GM12864 (cell line): ENCODE results near the gene TCAP.
"Not testable (repeated sequence)": the region's sequence is repeated elsewhere in the genome, so short reads cannot be mapped to it uniquely, and the experiment has no call there.

Source experiments
- DNase-seq: peaks from one replicate; pipeline ENCODE4 v3.0.0-alpha.2; 2011; ENCODE audit warnings: low read depth
- H3K4me3 ChIP-seq: 2 replicates; pipeline ENCODE4 v1.5.1; 2011; ENCODE audit warnings: mild to moderate bottlenecking, low read depth, low read length, control low read depth
- TF ChIP-seq, protein P1 (sequence below): IDR thresholded peaks from 2 replicates; pipeline ENCODE4 v1.5.1; 2011; ENCODE audit warnings: low read depth, mild to moderate bottlenecking, moderate library complexity, low read length, control low read depth, inconsistent platforms; ENCODE audit errors: missing control alignments

The TCAP gene

DNA sequence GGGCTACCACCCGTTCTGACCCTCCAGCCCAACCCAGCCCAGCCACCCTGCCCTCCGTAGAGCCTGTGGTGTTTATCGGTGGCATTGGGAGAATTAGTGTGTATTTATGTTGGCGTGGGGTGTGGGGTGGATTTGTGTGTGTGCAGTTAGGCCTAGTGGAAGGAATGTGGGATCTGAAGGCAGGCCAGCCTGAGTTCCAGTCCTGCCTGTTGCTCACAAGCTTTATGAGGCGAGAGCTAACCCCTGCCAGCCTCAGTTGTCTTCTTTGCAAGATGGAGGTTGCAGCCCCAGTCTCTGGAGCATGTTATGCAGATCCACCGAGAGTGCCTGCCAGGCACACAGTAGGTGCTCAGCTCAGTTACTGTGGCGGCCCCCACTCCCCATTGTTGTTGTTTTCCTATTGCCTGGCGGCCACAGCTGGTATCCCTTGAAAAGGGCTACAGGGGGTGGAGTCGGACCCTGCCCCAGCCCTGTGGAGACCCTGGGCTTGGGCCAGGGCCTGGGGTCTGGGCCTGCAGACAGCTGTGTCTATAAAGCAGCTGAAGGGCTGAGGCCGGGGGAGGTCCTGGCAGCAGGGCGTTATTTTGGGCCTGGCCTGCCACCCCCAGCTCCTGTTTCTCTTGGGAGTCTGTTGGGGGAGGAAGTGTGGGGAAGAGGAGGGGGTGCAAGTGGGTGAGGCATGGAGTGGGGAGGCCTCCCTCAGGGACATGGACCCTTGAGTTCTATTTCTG lies 39.8 kb downstream of the TCAP start:
- TF ChIP-seq, protein P1, sequence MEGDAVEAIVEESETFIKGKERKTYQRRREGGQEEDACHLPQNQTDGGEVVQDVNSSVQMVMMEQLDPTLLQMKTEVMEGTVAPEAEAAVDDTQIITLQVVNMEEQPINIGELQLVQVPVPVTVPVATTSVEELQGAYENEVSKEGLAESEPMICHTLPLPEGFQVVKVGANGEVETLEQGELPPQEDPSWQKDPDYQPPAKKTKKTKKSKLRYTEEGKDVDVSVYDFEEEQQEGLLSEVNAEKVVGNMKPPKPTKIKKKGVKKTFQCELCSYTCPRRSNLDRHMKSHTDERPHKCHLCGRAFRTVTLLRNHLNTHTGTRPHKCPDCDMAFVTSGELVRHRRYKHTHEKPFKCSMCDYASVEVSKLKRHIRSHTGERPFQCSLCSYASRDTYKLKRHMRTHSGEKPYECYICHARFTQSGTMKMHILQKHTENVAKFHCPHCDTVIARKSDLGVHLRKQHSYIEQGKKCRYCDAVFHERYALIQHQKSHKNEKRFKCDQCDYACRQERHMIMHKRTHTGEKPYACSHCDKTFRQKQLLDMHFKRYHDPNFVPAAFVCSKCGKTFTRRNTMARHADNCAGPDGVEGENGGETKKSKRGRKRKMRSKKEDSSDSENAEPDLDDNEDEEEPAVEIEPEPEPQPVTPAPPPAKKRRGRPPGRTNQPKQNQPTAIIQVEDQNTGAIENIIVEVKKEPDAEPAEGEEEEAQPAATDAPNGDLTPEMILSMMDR, result no peak
- no peak overlapping the region for H3K4me3 ChIP-seq
- DNase-seq, result no peak

DNA sequence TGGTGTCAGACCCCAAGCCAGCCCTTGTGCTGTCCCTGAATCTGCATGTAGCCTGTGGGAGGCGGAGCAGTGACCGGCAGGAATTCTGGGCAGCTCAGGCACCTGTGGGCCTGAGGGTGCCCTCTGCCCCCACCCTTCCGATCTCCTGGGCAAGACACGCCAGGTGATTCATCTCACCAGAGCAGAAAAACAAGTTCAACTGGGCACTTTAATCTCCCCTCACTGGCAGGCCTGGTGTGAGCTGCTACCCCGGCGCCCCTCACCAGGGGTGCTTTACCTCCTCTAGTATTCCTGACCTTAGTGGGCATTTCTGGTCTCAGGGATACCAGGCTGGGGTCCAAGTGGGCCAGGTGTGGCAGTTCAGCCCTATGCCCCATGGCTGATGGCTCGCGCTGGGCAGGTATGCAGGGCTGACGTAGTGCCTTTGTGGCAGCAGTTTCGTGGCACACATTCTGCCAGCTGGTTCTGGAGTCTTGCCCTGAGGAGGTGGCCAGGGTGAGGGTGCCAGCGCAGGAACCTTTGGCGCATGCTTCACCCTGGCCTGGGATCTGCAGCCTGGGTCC lies 40.7 kb downstream of the TCAP start:
- TF ChIP-seq, protein P1, result no peak
- DNase-seq, result no peak
- H3K4me3 ChIP-seq, result no peak overlapping the region

DNA sequence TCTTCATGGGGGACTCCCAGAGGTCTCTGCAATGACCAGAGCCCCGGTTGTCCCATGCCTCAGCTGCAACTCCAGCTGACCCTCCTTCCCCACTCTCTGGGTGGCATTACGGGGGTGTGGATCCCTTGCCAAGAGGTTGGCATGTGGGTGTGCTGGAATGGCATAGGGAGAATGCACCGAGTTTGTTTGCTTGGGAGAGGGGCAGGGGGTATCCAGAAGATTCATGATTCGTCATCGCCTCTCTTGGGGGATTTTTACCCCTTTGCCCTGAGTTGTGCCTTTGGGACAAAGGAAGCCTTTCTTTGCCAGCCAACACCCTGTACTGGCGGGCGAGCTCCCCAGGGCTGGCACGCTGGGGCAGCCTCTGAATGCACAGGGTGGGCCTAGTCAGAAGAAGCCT lies 41.2 kb downstream of the TCAP start:
- DNase-seq, result no peak
- TF ChIP-seq, protein P1, result no peak
- H3K4me3 ChIP-seq, result no peak overlapping the region

DNA sequence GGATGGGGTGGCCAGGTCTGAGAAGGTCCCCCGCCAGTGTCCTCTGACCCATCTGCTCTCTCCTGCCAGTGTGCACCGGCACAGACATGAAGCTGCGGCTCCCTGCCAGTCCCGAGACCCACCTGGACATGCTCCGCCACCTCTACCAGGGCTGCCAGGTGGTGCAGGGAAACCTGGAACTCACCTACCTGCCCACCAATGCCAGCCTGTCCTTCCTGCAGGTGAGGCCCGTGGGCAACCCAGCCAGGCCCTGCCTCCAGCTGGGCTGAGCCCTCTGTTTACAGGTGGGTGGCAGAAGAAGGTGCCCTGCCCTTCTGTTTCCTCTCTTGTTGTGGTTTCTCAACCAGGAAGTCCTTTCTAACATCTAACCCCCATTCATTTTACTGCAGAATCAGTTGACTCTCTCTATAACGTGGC lies 41.8 kb downstream of the TCAP start:
- DNase-seq, result no peak
- no peak overlapping the region for H3K4me3 ChIP-seq
- TF ChIP-seq, protein P1, result no peak

DNA sequence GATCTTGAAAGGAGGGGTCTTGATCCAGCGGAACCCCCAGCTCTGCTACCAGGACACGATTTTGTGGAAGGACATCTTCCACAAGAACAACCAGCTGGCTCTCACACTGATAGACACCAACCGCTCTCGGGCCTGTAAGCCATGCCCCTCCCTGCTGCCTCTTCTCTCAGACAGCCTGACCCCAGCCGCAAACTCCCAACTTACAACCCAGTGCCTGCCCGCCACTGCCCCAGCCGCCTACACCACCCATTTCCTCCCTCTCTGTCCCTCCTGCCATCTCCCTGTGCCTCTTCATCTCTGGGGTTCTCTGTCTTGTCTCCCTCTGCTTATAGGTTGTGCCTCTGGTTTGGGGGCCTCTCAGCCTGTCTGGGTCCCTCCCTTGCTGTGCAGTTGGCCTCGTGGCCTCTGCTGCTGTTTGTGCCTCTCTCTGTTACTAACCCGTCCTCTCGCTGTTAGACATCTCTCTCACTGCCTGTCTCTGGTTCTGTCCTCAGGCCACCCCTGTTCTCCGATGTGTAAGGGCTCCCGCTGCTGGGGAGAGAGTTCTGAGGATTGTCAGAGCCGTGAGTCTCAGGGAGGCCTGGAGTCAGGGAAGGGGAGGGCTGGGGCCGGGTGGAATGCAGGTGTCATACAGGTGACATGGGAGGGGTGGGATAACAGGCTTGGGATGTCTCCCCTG lies 44.3 kb downstream of the TCAP start:
- no peak overlapping the region for H3K4me3 ChIP-seq
- TF ChIP-seq, protein P1, result no peak
- DNase-seq, result no peak

DNA sequence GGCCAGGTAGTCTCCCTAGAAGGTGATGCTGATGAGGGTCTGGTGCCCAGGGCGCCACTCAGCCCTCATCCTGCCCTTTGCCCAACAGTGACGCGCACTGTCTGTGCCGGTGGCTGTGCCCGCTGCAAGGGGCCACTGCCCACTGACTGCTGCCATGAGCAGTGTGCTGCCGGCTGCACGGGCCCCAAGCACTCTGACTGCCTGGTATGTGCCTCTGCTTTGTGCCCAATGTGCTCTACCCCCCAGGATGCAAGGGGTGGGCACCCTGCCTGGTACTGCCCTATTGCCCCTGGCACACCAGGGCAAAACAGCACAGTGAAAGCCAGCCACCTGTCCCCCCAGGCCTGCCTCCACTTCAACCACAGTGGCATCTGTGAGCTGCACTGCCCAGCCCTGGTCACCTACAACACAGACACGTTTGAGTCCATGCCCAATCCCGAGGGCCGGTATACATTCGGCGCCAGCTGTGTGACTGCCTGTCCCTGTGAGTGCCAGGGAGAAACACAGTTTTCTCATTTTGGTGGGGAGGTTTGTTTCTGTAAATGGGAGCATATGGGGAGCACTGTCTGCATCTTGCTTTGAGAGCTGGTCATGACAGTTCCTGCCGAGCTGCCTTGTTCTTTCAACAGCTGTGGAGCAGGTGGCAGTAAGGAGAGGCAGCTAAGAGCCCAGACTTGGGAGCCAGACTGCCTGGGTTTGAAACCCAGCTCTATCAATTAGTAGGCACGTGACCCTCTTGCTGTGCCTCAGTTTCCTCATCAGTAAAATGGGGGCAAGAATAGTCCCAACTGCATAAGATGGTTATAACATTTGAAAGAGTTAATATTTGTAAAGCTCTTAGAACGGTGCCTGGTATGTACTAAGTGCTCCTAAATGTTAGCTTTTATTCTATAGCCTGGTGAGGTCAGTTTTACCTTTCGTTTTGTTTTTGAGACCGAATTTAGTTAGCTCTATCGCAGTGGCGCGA lies 45.1 kb downstream of the TCAP start:
- TF ChIP-seq, protein P1, result no peak
- H3K4me3 ChIP-seq, result no peak overlapping the region
- no peak for DNase-seq

DNA sequence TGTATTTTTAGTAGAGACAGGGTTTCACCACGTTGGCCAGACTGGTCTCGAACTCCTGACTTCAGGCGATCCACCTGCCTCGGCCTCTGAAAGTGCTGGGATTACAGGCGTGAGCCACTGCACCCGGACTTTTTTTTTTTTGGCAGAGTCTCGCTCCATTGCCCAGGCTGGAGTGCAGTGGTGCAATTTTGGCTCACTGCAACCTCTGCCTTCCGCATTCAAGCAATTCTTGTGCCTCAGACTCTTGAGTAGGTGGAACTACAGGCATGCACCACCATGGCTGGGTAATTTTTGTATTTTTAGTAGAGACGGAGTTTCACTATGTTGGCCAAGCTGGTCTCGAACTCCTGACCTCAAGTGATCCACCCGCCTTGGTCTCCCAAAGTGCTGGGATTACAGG lies 45.9 kb downstream of the TCAP start:
- H3K4me3 ChIP-seq, DNase-seq: not testable (repeated sequence)
